HepG2 (cell line): ENCODE measurements around the gene RNH1. TPM values are rescaled to one million over a fixed set of nuclear protein-coding genes. Genes with fewer than 3 reads are reported as not detected.

Experiments used
- ATAC-seq: fragments of 200-7000 bp; cut with Tn5 transposase; 3 replicates; pipeline ENCODE4 v1.9.1; 2020; ENCODE audit warnings: mild to moderate bottlenecking, moderate library complexity
- BruUV-seq: library from RNA; stranded (reverse); fragments of 400-500 nt; replicated peaks from 2 replicates; lab custom pipeline; 2021; lab: Mats Ljungman, UMichigan
- CTCF ChIA-PET: fragments of 300-600 bp; formaldehyde crosslinking; extraction: SDS; loops from one replicate; lab custom pipeline; 2021; ENCODE audit warnings: low total read pairs, inconsistent platforms, low intra/inter-chr PET ratio; lab: Yijun Ruan, JAX
- POLR2A ChIA-PET: fragments of 350-600 bp; sonication (Branson Sonifier 250); formaldehyde crosslinking; loops from one replicate; lab custom pipeline; 2020; ENCODE audit warnings: antibody characterized with exemption, inconsistent platforms; lab: Yijun Ruan, JAX
- DNase-seq: peaks from one replicate; pipeline ENCODE4 v3.0.0-alpha.2; 2015; ENCODE audit warnings: low spot score
- FAIRE-seq: peaks from 3 replicates; lab custom pipeline; 2011; peaks lifted over from hg19 to GRCh38; lab: Jason Lieb, UNC
- H2AFZ ChIP-seq: one replicate; pipeline ENCODE4 v1.6.1; 2011; ENCODE audit warnings: low read length, inconsistent platforms
- H3K27ac ChIP-seq: fragments of 300-600 bp; 3 replicates; pipeline ENCODE4 v1.8.0; 2011; ENCODE audit warnings: mixed run types, mild to moderate bottlenecking, mixed read lengths, low read length, inconsistent platforms; ENCODE audit not compliant: insufficient read depth; ENCODE audit errors: extremely low read length
- H3K27me3 ChIP-seq, 2 experiments: fragments of 200-600 bp in 1 of 2; 2 replicates in 1 of 2; 3 replicates in 1 of 2; pipeline versions ENCODE4 v1.6.0 to v1.8.0; 2011; ENCODE audit warnings: low read length in 2 of 2, mild to moderate bottlenecking in 2 of 2, moderate library complexity in 2 of 2, inconsistent platforms in 1 of 2; ENCODE audit not compliant: insufficient read depth in 2 of 2, control insufficient read depth in 1 of 2
- H3K36me3 ChIP-seq, 2 experiments: fragments of 200-600 bp in 1 of 2; replicated peaks in 1 of 2; 2 replicates in 1 of 2; 3 replicates in 1 of 2; pipeline versions ENCODE4 v1.5.1 to v1.8.0; 2011; ENCODE audit warnings: low read length in 2 of 2, inconsistent platforms in 1 of 2; ENCODE audit not compliant: insufficient read depth in 2 of 2, control insufficient read depth in 1 of 2
- H3K4me1 ChIP-seq: 2 replicates; pipeline ENCODE4 v1.5.1; 2012; ENCODE audit warnings: low read length, inconsistent platforms; ENCODE audit not compliant: insufficient read depth
- H3K4me2 ChIP-seq: 2 replicates; pipeline ENCODE4 v1.6.0; 2011; ENCODE audit warnings: low read depth, low read length, inconsistent platforms
- H3K4me3 ChIP-seq, 3 experiments: fragments of 200-600 bp in 1 of 3; sonication (generic), shearing (Covaris generic) in 1 of 3; replicated peaks in 1 of 3; 2 replicates each; pipeline ENCODE4 v1.5.1; 2011 to 2016; ENCODE audit warnings: low read length in 3 of 3, inconsistent platforms in 2 of 3, low read depth in 2 of 3, mild to moderate bottlenecking in 2 of 3, control low read depth in 1 of 3, mixed read lengths in 1 of 3; ENCODE audit not compliant: insufficient read depth in 1 of 3
- H3K79me2 ChIP-seq: one replicate; pipeline ENCODE4 v1.6.1; 2011; ENCODE audit warnings: low read length, inconsistent platforms; ENCODE audit not compliant: insufficient read depth
- H3K9ac ChIP-seq: 2 replicates; pipeline ENCODE4 v1.6.0; 2011; ENCODE audit warnings: mild to moderate bottlenecking, low read depth, low read length, inconsistent platforms; ENCODE audit not compliant: insufficient read depth
- H3K9me3 ChIP-seq: 2 replicates; pipeline ENCODE4 v1.5.1; 2012; ENCODE audit warnings: mild to moderate bottlenecking, low read length
- H4K20me1 ChIP-seq: 2 replicates; pipeline ENCODE4 v1.6.0; 2011; ENCODE audit warnings: inconsistent platforms, mild to moderate bottlenecking, low read length, moderate library complexity; ENCODE audit not compliant: insufficient read depth
- AGO2 ChIP-seq: fragments of 200-400 bp; formaldehyde crosslinking; optimal IDR thresholded peaks from 2 replicates; pipeline ENCODE3; 2017; ENCODE audit warnings: mild to moderate bottlenecking, low read depth, low read length, moderate library complexity
- HNRNPLL ChIP-seq: fragments of 200-400 bp; formaldehyde crosslinking; IDR thresholded peaks from 2 replicates; pipeline ENCODE4 v1.6.1; 2017; ENCODE audit warnings: mild to moderate bottlenecking, low read depth, low read length; ENCODE audit not compliant: poor library complexity, severe bottlenecking
- POLR2A ChIP-seq, 2 experiments: IDR thresholded peaks; 2 replicates each; pipeline ENCODE4 v1.6.1; 2011; ENCODE audit warnings: low read depth in 2 of 2, low read length in 2 of 2, mild to moderate bottlenecking in 1 of 2, moderate library complexity in 1 of 2; ENCODE audit not compliant: insufficient read depth in 1 of 2
- SSRP1 ChIP-seq: IDR thresholded peaks from 2 replicates; pipeline ENCODE4 v1.6.1; 2016; ENCODE audit warnings: control low read depth
- TARDBP ChIP-seq: sonication (generic); formaldehyde crosslinking; IDR thresholded peaks from 2 replicates; pipeline ENCODE4 v1.8.0; 2022; ENCODE audit warnings: mild to moderate bottlenecking, missing genetic modification reagents
- WGBS: methylation state at CpG from one replicate; pipeline ENCODE4 v1.1.6; 2017; ENCODE audit warnings: low lambda C conversion rate; 5-methylcytosine and 5-hydroxymethylcytosine counted together
- in situ Hi-C: cut with HindIII; loops from 2 replicates; pipeline ENCODE4 v1.10.0; 2017; ENCODE audit warnings: low pct_unique_long_range_greater_than_20kb; ENCODE audit not compliant: extremely low pct_ligation_motif_present
- intact Hi-C: fragments of 100-400 bp; cut with micrococcal nuclease; formaldehyde crosslinking; loops from one replicate; pipeline ENCODE4 v1.10.0; 2022; ENCODE audit not compliant: unreplicated experiment
- polyA plus RNA-seq, 8 experiments: library from polyadenylated mRNA; depleted of rRNA in 3 of 8; stranded (reverse) in 7 of 8; unstranded in 1 of 8; fragments of >200 nt; fragmentation: Illumina TruSeq in 4 of 8; extraction: Trizol in 4 of 8; gene quantifications; 2 replicates each; pipeline versions ENCODE4 v1.2.1 to v1.2.3, GENCODE V29; 2011 to 2016; ENCODE audit warnings: low read depth in 4 of 8, missing spikeins in 1 of 8, mixed read lengths in 1 of 8; ENCODE audit not compliant: insufficient read depth in 1 of 8
- total RNA-seq, 5 experiments: library from RNA; depleted of rRNA; stranded (reverse); fragments of >200 nt; fragmentation: Illumina TruSeq; extraction: Trizol; gene quantifications; 2 replicates each; pipeline ENCODE4 v1.2.3, GENCODE V29; 2016; ENCODE audit warnings: low read depth in 1 of 5
- TF ChIP-seq, protein P1 (sequence below): sonication (generic); formaldehyde crosslinking; IDR thresholded peaks from 2 replicates; pipeline ENCODE4 v1.5.1; 2020; ENCODE audit warnings: mild to moderate bottlenecking, missing genetic modification reagents, moderate library complexity
- TF ChIP-seq, protein P2 (sequence below): fragments of 450-650 bp; IDR thresholded peaks from 2 replicates; pipeline ENCODE4 v1.6.1; 2016
- TF ChIP-seq, protein P3 (sequence below): IDR thresholded peaks from 2 replicates; pipeline ENCODE4 v1.6.1; 2016; ENCODE audit warnings: missing compliant biosample characterization, missing genetic modification reagents, borderline replicate concordance
- TF ChIP-seq, protein P4 (sequence below): sonication (generic); formaldehyde crosslinking; IDR thresholded peaks from 2 replicates; pipeline ENCODE4 v1.9.0; 2021; ENCODE audit warnings: mild to moderate bottlenecking, missing genetic modification reagents

The RNH1 gene
- total and polyA plus RNA-seq, 2 of the 13 experiments (the other 11 are each of a cell fraction or from before 2014, with no cell fraction given), result 36.0 to 74.1 TPM

DNA sequence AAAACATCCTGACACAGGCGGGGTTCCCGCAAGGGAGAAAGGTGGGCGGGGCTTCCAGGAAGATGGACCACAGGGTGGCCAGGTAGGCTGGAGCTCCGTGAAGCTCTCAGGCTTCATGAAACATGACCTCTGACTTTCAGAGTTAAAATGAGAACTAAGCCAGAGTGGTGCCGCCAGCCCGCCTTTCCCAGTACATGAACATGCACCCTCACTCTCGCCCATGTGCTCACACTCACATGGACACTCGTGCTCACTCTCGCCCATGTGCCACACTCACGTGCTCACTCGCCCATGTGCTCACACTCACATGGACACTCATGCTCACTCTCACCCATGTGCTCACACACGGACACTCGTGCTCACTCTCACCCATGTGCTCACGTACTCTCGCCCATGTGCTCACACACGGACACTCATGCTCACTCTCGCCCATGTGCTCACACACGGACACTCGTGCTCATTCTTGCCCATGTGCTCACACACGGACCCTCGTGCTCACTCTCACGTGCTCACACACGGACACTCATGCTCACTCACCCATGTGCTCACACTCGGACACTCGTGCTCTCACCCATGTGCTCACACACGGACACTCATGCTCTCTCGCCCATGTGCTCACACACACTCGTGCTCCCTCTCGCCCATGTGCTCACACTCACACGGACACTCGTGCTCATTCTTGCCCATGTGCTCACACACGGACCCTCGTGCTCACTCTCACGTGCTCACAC is 10.0 kb downstream of the RNH1 start:
- POLR2A ChIA-PET, result no interaction called here
- peaks cover 41 to 59% of the 10 kb centered on the region in 2 experiments for H3K36me3 ChIP-seq
- intact Hi-C loops, result no loop called here
- peak; percentile 64 for TF ChIP-seq TARDBP (CRISPR knock-in tag)
- TF ChIP-seq, protein P1, sequence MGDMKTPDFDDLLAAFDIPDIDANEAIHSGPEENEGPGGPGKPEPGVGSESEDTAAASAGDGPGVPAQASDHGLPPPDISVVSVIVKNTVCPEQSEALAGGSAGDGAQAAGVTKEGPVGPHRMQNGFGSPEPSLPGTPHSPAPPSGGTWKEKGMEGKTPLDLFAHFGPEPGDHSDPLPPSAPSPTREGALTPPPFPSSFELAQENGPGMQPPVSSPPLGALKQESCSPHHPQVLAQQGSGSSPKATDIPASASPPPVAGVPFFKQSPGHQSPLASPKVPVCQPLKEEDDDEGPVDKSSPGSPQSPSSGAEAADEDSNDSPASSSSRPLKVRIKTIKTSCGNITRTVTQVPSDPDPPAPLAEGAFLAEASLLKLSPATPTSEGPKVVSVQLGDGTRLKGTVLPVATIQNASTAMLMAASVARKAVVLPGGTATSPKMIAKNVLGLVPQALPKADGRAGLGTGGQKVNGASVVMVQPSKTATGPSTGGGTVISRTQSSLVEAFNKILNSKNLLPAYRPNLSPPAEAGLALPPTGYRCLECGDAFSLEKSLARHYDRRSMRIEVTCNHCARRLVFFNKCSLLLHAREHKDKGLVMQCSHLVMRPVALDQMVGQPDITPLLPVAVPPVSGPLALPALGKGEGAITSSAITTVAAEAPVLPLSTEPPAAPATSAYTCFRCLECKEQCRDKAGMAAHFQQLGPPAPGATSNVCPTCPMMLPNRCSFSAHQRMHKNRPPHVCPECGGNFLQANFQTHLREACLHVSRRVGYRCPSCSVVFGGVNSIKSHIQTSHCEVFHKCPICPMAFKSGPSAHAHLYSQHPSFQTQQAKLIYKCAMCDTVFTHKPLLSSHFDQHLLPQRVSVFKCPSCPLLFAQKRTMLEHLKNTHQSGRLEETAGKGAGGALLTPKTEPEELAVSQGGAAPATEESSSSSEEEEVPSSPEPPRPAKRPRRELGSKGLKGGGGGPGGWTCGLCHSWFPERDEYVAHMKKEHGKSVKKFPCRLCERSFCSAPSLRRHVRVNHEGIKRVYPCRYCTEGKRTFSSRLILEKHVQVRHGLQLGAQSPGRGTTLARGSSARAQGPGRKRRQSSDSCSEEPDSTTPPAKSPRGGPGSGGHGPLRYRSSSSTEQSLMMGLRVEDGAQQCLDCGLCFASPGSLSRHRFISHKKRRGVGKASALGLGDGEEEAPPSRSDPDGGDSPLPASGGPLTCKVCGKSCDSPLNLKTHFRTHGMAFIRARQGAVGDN (CRISPR knock-in tag), result peak; percentile 17
- peak; percentile 70 for TF ChIP-seq HNRNPLL
- TF ChIP-seq, protein P2, sequence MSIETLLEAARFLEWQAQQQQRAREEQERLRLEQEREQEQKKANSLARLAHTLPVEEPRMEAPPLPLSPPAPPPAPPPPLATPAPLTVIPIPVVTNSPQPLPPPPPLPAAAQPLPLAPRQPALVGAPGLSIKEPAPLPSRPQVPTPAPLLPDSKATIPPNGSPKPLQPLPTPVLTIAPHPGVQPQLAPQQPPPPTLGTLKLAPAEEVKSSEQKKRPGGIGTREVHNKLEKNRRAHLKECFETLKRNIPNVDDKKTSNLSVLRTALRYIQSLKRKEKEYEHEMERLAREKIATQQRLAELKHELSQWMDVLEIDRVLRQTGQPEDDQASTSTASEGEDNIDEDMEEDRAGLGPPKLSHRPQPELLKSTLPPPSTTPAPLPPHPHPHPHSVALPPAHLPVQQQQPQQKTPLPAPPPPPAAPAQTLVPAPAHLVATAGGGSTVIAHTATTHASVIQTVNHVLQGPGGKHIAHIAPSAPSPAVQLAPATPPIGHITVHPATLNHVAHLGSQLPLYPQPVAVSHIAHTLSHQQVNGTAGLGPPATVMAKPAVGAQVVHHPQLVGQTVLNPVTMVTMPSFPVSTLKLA, result peak; percentile 100
- TF ChIP-seq, protein P3, sequence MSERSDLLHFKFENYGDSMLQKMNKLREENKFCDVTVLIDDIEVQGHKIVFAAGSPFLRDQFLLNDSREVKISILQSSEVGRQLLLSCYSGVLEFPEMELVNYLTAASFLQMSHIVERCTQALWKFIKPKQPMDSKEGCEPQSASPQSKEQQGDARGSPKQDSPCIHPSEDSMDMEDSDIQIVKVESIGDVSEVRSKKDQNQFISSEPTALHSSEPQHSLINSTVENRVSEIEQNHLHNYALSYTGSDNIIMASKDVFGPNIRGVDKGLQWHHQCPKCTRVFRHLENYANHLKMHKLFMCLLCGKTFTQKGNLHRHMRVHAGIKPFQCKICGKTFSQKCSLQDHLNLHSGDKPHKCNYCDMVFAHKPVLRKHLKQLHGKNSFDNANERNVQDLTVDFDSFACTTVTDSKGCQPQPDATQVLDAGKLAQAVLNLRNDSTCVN (CRISPR knock-in tag), result no peak
- TF ChIP-seq POLR2A (IDR thresholded peaks at IDR 0.05; ENCODE audit: insufficient read depth in 1 of 2, low read depth in 2 of 2, low read length in 2 of 2), result peak in 1 of 2 experiments; percentile 39; a peak in 1 of 4 replicates
- TF ChIP-seq, protein P4, sequence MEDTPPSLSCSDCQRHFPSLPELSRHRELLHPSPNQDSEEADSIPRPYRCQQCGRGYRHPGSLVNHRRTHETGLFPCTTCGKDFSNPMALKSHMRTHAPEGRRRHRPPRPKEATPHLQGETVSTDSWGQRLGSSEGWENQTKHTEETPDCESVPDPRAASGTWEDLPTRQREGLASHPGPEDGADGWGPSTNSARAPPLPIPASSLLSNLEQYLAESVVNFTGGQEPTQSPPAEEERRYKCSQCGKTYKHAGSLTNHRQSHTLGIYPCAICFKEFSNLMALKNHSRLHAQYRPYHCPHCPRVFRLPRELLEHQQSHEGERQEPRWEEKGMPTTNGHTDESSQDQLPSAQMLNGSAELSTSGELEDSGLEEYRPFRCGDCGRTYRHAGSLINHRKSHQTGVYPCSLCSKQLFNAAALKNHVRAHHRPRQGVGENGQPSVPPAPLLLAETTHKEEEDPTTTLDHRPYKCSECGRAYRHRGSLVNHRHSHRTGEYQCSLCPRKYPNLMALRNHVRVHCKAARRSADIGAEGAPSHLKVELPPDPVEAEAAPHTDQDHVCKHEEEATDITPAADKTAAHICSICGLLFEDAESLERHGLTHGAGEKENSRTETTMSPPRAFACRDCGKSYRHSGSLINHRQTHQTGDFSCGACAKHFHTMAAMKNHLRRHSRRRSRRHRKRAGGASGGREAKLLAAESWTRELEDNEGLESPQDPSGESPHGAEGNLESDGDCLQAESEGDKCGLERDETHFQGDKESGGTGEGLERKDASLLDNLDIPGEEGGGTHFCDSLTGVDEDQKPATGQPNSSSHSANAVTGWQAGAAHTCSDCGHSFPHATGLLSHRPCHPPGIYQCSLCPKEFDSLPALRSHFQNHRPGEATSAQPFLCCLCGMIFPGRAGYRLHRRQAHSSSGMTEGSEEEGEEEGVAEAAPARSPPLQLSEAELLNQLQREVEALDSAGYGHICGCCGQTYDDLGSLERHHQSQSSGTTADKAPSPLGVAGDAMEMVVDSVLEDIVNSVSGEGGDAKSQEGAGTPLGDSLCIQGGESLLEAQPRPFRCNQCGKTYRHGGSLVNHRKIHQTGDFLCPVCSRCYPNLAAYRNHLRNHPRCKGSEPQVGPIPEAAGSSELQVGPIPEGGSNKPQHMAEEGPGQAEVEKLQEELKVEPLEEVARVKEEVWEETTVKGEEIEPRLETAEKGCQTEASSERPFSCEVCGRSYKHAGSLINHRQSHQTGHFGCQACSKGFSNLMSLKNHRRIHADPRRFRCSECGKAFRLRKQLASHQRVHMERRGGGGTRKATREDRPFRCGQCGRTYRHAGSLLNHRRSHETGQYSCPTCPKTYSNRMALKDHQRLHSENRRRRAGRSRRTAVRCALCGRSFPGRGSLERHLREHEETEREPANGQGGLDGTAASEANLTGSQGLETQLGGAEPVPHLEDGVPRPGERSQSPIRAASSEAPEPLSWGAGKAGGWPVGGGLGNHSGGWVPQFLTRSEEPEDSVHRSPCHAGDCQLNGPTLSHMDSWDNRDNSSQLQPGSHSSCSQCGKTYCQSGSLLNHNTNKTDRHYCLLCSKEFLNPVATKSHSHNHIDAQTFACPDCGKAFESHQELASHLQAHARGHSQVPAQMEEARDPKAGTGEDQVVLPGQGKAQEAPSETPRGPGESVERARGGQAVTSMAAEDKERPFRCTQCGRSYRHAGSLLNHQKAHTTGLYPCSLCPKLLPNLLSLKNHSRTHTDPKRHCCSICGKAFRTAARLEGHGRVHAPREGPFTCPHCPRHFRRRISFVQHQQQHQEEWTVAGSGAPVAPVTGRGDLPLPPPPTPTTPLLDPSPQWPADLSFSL (CRISPR knock-in tag), result no peak
- TF ChIP-seq AGO2, result peak; percentile 39
- 0 out of 2 replicates have a peak, but pooled peaks have one; percentile 21 for TF ChIP-seq SSRP1

More for the DNA sequence above, 10.0 kb downstream of the RNH1 start:
- no peaks in the 10 kb centered on the region for H3K79me2 ChIP-seq
- BruUV-seq, result no TSS peak
- DNase-seq (no peak), ATAC-seq (no peak), FAIRE-seq (no peak)
- H3K9ac ChIP-seq, result no peak overlapping the region
- H2AFZ ChIP-seq, result no peak overlapping the region
- CTCF ChIA-PET, result no interaction called here
- H3K9me3 ChIP-seq, result no peaks in the 10 kb centered on the region
- in situ Hi-C loops, result no loop called here
- H3K4me2 ChIP-seq, result no peak overlapping the region
- no peaks in the 10 kb centered on the region for H4K20me1 ChIP-seq
- no peak overlapping the region for H3K27ac ChIP-seq
- H3K4me3 ChIP-seq, result no peak overlapping the region
- WGBS, result 93% methylated on average over 34 of the region's 34 CpGs
- H3K27me3 ChIP-seq, result no peaks in the 10 kb centered on the region
- no peaks in the 10 kb centered on the region for H3K4me1 ChIP-seq
